MM.1S (cell line): ENCODE data around the gene FYB1.

Experiments used
- CTCF ChIP-seq: fragments of 300-600 bp; sonication (generic); IDR thresholded peaks from 2 replicates; pipeline ENCODE4 v1.5.1; 2016; ENCODE audit warnings: antibody characterized with exemption, low read length, mixed read lengths
- EZH2 ChIP-seq: fragments of 300-600 bp; sonication (generic); optimal IDR thresholded peaks from 2 replicates; pipeline ENCODE3; 2017; ENCODE audit warnings: low read depth, mild to moderate bottlenecking, antibody characterized with exemption, low read length, mixed read lengths
- EZH2phosphoT487 ChIP-seq: fragments of 300-600 bp; sonication (generic); IDR thresholded peaks from 2 replicates; pipeline ENCODE4 v1.6.1; 2018; ENCODE audit warnings: antibody characterized with exemption, low read length

DNA sequence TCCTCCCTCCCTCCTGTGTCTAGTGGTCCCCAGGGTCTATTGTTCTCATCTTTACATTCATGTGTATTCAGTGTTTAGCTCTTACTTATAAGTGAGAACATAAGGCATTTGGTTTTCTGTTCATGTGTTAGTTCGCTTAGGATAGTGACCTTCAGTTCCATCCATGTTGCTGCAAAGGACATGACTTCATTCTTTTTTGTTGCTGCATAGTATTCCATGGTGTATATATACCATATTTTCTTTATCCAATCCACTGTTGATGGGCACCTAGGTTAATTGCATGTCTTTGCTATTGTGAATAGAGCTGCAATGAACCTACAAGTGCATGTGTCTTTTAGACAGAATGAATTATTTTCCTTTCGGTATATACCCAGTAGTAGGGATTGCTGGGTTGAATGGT lies 46.8 kb downstream of the FYB1 start:
- no peak for TF ChIP-seq CTCF
- TF ChIP-seq EZH2: no peak
- TF ChIP-seq EZH2phosphoT487: no peak
